ENCODE data around the gene SIGLEC9.

The SIGLEC9 gene

DNA sequence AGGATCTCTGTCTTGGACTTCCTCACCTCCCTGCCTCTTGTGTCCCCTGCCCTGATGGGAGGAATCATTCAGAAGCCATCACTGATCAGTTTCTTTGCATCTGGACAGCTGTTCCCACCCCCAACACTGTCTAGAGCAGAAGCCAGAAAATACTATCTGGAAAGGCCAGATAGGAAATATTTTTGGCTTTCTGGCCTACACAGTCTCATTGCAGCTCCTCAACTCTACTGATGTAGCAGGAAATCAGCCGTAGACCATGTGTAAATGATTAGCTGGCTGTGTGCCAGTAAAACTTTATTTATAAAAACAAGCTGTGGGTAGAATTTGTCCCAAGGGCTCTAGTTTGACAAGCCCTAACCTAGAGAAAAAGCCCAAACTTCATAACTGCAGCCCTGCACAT lies 23.0 kb downstream of the SIGLEC9 start:
- no peak for DNase-seq

GRCh38 chr19:51148580-51148979 lies 23.9 kb downstream of the SIGLEC9 start:
- DNase-seq, result no peak

DNA sequence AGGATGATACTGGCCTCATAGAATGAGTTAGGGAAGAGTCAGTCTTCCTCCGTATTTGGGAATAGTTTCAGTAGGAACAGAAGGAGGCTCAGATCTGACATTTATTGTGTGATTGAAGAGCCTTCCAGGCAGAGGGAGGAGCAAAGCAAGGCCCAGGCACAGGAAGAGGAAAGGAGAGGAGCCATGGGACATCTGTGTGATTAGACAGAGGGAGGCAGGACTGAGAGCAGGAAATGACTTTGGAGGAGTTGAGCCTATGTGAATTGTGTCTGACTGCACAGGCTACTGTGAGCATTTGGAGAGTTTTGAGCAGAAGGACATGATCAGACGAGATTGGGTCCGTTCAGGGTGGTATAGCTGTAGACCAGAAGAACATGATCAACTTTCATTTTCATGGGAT lies 25.9 kb downstream of the SIGLEC9 start:
- no peak for DNase-seq

GRCh38 chr19:51156710-51157109 lies 32.0 kb downstream of the SIGLEC9 start:
- no peak for DNase-seq

DNA sequence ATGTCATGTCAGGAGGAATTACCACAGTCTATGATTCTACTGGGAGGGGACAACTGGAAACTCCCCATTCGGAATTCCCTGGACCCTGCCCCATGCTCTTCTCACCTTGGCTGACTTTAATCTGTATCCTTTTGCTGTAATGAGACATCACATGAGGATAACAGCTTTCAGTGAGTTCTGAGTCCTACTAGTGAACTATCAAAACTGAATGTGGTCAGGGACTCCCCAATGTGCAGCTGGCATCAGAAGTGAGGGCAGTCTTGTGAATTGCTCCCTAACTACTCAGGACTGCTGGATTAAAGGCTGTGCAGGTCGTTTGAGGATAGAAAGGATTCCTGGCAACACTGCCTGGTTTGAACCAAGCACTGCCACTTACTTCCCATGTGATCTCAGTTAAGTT lies 32.6 kb downstream of the SIGLEC9 start:
- DNase-seq, result no peak

GRCh38 chr19:51158474-51159129 lies 33.9 kb downstream of the SIGLEC9 start:
- DNase-seq, result no peak

GRCh38 chr19:51159656-51160055 lies 35.0 kb downstream of the SIGLEC9 start:
- DNase-seq, result no peak

DNA sequence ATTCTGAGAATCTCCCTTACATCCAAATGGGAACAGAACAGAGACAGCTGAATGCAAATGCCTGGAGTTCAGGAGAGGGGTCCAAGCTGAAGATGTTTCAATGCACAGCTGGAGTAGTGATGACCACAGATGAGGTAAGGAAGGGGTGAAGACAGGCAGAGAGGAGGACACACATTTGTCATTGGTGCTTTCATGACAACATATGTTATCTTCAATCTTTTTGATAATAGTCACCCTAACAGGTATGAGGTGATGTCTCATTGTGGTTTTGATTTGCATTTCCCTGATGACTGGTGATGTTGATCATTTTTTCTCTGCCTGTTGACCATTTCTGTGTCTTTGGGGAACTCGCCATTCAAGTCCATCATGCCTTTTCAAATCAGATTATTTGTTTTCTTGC lies 36.6 kb downstream of the SIGLEC9 start:
- no peak for DNase-seq

DNA sequence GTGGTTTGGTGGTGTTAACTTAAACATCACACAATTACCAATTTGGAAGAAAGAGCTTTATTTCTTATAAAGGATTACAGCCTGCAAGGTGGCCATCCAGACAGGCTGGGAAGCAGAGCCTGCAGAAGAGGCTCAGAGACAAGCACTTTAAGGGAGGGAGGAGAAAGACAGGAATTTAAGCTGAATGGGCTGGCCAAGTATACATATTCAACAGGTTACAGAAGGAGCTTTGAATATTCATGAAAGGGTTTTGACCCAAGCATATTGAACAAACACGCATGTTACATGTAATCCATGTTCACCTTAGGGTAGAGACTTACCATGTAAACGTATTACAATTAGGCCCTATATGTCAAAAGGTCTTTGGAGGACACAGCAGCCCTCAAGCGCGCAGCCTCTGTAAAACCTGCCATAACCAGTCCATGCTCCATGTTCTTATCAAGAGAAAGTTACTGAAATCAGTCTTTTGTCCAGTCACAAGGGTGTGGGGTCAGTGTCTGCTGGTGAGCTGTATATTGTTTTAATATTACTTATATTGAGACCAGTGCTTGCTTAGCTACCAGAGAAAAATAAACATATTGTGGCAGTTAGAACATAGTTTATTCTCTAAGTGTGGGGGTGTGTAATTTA lies 37.3 kb downstream of the SIGLEC9 start:
- no peak for DNase-seq

DNA sequence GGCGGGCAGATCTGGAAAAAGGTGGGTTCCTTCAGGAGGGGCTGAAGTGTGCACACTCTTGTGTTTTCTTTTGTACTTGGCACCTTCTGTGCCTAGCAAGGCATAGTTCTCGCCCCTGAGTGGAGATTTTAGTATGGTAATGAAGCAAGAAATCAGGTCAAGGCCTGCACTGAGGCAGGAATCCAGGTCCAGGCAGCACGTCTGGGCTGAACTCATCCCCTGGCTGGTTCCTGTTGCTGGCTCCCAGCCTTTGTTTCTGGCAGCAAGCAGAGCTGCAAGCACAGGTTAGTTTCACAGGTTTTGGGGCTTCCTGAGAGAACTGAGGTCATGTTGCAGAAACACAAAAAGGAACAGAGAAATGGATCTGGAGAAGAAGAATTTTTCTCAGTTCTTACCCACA lies 38.6 kb downstream of the SIGLEC9 start:
- no peak for DNase-seq

- DNase-seq, result no peak
Measured at GRCh38 chr19:51164215-51164614, 39.5 kb downstream of the SIGLEC9 start.

DNA sequence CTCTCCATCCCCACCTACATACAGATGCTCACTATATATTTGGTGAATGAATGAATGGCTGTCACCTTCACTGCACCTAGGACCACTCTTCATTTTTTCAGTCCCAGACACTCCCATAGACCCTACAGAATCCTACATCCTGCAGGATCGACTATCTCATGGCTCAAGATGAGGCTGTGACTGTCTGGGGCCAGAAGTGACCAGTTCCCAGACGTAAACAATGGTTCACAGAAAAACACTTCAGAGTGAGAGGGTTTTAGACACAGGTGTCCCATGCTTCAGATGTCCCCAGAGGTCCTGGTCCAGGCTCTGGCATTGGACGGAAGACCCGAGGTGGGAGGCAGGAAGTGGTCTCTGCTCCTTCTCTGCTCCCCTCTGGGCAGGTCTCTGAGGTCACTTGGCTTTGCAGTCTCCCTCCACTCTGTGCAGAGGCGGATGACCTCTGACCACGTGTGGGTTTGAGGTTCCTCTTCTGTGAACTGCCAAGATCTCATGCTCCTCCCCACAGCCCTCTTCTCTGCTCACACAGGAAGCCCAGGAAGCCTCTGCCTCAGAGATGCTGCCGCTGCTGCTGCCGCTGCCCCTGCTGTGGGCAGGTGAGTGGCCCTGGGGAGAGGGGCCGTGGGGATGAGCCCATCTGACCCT lies 42.3 kb downstream of the SIGLEC9 start:
- no peak for DNase-seq

DNA sequence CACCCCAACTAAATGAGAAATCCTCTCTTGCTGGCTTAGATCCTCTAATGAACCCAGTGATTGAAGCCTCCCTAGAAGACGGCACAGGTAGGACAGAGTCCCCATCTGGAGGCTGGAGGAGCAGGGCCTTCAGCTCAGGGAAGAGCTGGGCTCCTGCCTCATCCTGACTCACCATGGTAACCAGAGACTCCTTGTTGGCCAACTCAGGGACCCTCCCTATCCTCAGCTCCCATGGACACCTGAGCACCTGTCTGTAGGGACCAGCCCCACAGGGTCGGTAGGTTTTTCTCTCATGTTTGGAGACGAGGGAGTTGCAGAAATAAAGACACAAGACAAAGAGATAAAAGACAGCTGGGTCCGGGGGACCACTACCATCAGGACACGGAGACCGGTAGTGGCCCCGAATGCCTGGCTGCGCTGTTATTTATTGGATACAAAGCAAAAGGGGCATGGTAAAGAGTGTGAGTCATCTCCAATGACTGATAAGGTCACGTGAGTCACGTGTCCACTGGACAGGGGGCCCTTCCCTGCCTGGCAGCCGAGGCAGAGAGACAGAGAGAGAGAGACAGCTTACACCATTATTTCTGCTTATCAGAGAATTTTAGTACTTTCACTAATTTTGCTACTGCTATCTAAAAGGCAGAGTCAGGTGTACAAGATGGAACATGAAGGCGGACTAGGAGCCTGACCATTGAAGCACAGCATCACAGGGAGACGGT lies 44.0 kb downstream of the SIGLEC9 start:
- no peak for DNase-seq

DNA sequence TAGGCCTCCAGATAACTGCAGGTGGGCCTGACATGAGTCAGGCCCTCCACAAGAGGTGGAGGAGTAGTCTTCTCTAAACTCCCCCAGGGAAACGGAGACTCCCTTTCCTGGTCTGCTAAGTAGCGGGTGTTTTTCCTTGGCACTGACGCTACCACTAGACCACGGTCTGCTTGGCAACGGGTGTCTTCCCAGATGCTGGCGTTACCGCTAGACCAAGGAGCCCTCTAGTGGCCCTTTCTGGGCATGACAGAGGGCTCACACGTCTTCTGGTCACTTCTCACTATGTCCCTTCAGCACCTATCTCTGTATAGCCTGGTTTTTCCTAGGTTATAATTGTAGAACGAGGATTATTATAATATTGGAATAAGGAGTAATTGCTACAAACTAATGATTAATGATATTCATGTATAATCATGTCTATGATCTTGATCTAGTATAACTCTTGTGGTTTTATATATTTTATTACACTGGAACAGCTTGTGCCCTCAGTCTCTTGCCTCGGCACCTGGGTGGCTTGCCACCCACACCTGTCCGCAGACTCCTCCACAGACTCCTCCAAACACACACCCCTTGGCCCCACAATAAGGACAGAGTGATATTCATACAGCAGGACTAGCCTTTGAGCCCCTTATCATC lies 44.7 kb downstream of the SIGLEC9 start:
- DNase-seq, result peak; percentile 63

DNA sequence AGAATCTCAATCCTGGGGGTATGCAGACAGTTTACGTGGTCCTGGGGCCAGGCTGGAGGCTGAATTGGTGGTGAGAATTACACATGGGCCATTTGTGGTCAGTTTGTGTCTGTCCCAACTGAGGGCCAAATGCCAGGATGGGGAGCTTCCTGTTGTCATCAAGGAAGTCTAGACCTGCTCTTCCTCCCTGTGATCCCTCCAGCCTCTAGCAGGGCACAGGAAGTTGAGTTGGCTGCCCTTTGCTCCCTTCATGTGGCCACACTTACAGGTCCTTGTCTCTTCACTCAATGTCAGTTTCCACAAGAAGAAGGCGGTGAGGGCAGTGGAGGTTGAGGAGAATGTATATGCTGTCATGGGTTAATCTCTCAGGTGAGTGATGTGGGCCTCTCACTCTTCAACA lies 47.5 kb downstream of the SIGLEC9 start:
- DNase-seq, result no peak

DNA sequence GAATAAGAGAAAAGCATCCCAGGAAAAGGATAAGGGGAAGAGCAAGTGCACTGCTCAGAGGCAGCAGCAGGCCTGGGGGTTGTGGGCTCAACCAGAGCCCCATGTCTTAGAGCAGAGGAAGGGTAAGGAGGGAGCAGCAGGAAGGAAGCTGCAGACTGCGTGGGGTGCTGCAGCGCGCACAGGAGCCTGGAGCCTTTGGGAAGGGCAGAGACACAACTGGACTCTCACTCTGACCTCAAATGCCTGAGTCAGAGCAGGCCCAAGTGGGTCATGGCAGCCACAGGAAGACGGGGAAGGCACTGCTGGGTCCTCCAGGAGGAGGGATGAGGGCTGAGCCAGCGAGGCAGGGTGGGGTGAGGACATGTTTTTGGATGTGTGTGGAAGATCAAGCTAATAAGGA lies 49.0 kb downstream of the SIGLEC9 start:
- DNase-seq, result no peak

DNA sequence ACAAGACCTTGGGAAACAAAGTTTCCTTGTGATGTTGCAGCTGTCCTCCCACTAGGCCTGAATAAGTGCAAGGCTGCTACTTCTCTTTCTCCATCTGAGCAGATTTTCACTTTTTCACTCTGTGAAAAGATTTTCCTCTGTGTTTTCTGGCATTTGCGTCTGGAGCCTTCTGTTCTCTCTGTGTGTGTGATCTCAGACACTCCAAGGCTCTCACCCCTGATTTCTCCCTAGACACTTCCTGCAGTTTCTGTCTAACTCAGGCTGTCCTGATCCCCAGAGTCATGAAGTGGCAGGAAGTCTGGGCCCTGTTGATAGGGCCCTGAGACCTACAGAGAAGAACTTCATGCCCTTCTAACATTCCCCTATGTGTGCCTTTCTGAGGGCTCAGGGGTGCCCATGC lies 54.5 kb downstream of the SIGLEC9 start:
- no peak for DNase-seq
